A172 (cell line): ENCODE data around the gene SLC41A2. TPM values are rescaled to one million over a fixed set of nuclear protein-coding genes. Genes with fewer than 3 reads are reported as not detected.
"Not testable (repeated sequence)": the region's sequence is repeated elsewhere in the genome, so short reads cannot be mapped to it uniquely, and the experiment has no call there.

Experiments used
- DNase-seq: peaks from one replicate; pipeline ENCODE4 v3.0.0-alpha.2; 2015; ENCODE audit warnings: low spot score
- total RNA-seq: library from RNA; depleted of rRNA; stranded (reverse); fragments of >200 nt; shearing (Covaris generic); gene quantifications from 2 replicates; pipeline ENCODE4 v1.2.3, GENCODE V29; 2014; rRNA removed

SLC41A2 gene, protein sequence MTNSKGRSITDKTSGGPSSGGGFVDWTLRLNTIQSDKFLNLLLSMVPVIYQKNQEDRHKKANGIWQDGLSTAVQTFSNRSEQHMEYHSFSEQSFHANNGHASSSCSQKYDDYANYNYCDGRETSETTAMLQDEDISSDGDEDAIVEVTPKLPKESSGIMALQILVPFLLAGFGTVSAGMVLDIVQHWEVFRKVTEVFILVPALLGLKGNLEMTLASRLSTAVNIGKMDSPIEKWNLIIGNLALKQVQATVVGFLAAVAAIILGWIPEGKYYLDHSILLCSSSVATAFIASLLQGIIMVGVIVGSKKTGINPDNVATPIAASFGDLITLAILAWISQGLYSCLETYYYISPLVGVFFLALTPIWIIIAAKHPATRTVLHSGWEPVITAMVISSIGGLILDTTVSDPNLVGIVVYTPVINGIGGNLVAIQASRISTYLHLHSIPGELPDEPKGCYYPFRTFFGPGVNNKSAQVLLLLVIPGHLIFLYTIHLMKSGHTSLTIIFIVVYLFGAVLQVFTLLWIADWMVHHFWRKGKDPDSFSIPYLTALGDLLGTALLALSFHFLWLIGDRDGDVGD
- 22.3 and 34.7 TPM in 2 replicates for total RNA-seq

DNA sequence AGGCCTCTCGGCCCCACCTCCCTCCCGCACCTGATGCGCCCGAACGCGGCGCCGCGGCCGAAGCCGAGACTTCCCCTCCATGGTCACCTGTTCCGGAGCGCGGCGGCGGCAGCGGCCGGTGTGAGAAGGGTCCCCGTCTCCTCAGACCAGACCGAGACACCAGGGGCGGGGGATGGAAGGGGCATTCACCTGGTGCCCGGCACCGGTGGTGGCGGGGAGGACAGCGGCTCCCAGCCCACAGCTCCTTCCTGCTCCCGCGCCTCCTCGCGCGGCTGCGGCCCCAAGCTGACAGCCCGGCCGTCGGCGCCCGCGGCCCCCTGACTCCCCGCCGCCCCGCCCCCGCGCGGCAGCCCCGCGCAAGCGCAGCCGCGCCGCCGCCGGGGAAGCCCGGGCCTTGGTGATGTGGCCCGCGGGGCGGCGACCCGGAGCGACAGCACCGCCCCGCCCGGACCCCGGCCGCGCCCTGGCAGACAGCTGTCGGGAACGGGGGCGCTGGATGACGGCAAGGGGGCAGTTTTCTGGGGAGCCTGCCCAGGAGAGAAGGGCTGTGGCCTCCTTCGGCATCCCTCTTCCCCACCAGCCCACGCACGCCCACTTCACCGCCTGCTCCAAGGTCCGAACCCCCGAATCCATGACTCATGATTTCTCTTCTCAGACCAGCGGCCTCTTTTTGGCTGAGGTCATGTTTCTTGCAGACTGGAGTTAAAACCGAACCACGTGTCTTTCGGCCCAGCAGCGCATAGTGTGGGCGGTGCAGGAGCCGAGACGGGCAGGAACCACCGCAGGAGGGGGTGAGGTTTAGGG lies at the start of gene SLC41A2:
Gene SLC41A2, minus strand, starts transcription at position 290 of the 804 bp plus-strand sequence. CDS start 29,763 bp downstream, outside the sequence.
- DNase-seq: peak; percentile 80

DNA sequence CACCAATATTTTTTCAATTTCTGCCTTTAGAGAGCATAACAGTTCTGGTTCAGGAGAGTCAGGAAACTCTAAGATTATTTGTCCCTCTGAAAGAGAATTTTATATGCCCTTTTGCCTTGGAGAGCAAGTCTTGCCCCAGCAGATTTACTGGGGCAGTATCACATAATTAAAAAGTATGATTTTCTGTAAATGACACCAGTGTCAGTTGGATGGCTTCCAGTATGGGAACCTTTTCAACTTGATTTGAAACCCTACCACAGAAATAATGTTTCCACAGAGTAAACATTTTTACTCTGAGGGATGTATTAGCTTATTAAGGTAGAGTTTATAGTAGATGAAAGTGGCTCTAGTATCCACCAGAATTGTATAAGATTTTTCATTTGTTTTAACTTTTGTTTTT lies 43.4 kb upstream of the SLC41A2 start:
- DNase-seq: no peak

DNA sequence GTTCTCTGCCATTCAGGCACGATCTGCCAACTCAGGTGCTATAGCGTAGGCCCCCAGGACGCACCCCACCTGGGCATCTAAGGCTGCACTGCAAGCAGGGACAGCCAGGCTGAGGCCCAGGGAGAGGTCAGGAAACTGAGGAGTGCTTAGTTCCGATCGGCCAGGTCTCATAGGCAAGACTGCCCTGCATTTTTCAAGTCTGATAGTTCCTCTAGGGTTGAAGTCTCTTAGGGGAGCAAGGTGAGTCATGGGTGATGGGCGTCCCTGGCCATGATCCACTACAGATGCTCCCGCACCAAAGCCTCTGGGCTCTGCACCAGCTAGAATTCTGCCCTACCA lies 41.2 kb upstream of the SLC41A2 start:
- DNase-seq: no peak

DNA sequence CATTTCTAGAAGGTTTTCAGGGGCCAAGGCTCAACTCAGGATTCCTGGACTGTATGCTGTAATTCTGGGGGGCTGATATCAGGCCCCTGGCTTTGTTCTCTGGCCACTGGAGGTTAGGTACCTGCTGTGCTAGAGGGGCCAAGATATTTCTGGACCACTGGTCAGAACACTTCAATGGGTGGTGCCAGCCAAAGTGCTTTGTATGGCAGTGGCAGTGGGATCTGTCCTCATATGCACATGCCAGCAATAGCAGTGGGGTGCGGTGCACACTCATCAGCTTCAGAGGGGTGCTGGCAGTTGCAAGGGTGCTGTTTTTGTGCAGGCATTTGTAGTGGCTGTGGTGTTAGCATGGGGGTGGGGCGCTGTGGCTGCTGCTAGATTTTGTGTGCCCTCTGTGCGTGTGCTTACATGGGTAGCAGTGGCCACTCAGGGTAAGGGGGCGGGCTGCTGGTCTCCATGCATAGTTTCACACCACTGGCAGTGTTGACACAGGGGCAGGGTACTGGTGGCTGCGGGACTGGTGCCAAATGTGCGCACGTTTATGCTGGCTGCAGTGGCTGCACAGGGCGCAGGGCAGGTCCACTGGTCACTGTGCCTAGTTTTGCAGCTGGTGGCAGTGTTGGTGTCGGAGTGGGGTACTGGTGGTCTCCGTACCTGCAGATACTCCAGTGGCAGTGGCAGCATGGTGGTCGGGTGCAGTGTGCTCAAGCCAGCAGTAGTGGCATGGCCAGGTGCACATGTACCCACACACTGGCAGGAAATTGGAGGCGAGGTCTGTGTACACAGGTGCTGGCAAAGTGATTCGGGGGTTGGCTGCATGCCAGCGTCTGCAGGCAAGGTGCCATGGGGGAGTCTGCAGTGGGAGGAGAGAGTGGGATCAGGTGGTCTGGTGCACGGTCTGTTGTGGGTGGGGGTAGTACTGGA lies 40.6 kb upstream of the SLC41A2 start:
- no peak for DNase-seq

DNA sequence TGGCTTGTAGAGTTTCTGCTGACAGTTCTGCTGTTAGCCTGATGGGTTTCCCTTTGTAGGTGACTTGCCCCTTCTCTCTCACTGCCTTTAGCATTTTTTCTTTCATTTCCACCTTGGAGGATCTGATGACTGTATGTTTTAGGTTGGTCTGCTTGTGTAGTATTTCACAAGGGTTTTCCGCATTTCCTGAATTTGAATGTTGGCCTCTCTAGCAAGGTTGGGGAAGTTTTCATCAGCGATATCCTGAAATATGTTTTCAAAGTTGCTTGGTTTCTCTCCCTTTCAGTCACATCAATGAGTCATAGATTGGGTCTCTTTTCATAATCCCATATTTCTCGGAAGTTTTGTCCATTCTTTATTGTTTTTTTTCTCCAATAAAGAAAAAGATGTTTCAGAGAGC lies 39.5 kb upstream of the SLC41A2 start:
- no peak for DNase-seq

DNA sequence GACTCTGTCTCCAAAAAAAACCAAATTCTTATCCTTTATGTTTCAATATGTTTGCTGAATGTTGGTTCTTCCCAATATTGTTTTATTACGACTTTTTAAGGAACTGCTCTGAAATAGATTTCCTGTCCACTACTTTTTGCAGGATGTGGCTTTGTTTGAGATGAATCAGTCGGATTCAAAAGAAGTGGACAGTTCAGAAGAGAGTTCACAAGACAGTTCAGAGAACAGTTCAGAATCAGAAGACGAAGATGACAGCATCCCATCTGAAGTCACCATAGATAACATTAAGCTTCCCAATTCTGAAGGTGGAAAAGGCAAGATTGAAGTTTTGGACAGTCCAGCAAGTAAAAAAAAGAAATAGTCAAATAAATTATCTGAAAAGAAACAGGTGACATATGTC lies 36.2 kb upstream of the SLC41A2 start:
- DNase-seq: no peak

DNA sequence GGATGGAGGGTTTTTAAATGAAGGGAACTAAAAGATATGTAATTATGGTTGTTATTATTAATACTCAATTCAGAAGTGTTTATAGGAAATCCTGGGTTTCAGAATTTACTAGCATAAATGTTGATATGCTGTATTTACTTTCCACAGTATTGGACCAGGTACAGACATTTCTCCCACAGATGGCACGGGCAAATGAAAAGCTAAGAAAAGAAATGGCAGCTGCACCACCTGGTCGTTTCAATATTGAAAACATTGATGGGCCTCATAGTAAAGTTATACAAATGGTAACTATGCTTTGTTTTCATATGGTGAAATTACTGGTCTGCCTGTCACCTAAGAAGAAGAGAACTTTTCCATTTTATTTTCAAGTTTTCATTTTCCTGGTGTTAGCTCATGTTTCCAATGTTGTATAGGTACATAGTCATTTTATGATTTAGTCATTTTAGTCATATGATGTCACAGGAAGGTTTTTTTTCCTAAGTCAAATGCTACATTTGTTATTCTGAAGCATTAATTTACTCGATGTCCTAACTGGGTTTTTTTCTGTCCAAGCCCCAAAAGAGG lies 33.6 kb upstream of the SLC41A2 start:
- DNase-seq: no peak

DNA sequence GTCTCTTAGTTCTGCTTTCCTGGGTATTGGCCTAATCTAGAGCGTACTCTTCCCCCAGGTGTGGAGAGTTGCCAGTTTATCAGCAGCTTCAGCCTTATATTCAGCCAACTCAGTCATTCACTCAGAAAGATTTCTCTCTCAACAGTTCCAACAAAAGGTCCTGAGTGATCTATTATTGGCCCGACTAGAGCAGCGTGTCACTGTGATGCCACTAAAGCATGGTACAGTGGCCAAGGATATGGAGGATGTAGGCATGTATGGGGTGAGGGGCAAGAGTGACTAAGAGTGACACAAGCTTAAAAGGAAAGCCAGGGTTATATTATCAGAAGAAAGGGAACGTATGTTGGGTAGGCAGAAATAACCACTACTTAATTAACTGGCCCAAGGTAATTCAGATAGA lies 32.9 kb upstream of the SLC41A2 start:
- no peak for DNase-seq

DNA sequence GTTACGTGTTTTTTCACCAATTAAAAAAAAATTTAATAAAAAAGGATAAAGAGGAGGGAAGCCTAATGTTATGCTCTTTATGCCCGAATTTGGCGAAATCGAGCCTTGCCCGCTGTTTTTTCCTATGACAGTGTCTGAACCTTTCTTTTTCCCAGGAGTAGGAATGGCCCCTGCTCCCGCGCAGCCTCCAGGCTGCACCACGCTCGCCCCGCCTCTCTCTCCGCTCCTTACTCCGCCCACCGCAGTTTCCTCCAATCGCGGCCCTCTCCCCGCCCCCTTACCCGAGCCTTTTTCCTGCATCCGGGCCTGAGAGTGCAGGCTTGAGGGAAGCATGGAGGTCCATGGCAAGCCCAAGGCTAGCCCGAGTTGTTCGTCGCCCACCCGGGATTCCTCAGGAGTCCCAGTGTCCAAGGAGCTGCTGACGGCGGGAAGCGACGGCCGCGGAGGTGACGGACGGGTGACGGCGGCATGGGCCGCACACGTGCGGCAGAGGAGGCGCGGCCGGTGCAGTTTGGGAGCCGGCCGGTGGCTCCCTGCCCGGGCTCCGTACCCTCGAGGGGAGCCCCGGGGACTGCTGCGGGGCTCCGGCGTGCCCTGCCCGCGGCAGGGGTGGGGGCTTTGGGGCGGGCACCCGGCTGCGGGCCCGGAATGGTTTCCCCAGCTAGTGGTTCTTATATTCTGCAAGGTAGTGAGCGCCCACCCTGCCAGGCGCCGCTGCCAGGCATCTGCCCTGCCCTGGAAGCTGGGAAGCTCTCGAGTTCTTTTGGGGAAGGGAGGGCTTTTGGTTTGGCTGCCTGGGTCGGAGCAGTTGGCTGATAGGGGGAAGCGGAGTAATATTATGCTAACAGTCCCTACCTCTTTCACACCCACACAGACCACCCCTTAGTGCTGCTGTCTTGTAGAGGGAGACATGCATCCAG lies 28.2 kb upstream of the SLC41A2 start, which contains the start of gene NOPCHAP1:
Gene NOPCHAP1, plus strand, starts transcription at position 295 of the 920 bp plus-strand sequence. Its CDS starts 37 bp downstream, at position 332.
- peak; percentile 78 for DNase-seq

DNA sequence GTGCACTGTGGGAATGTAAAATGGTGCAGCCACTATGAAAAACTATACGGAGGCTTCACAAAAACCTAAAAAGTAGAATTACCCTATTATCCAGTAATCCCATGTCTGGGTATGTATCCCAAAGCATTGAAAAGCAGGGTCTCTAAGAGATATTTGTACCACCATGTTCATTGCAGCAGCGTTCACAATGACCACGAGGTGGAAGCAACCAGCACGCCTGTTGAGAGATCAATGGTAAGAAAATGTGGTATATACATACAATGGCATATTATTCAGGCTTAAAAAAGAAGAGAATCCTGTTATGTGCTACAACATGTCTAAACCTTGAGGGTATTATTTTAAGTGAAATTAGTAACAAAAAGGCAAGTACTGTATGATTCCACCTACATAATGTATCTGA lies 27.1 kb upstream of the SLC41A2 start:
- no peak for DNase-seq

DNA sequence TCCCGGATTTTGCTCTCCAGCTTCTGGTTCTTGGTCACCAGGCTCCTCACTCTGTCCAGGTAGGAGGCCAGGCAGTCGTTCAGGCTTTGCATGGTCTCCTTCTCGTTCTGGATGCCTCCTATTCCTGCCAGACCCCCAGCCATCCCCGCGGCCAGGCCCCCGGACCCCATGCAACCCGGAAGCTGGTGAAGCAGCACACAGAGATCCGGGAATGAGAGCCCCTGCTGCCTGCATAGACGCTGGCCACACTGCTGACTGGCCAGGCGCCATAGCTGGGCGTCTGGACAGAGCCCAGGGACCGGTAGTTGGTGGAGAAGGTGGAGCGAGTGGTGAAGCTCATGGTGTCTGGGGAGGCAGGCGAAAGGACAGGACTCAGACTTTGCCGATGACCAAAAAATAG lies 19.6 kb upstream of the SLC41A2 start:
- DNase-seq: not testable (repeated sequence)

DNA sequence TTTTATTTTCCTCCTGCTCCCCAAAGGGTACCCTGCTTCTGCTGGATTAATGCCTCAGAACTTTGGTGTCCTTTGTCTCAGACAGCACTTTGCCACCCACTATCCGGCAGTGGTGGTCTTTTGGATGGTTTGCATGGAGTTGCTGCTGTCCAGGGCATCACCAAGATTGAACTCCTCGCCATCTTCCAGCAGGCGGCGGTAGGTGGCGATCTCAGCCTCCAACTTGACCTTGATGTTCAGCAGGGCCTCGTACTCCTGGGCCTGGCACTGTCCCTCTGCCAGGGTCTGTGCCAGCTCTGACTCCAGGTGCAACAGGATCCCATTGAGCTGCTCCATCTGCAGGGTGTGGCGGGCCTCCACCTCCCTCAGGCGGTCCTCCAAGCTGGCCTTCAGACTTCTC lies 18.6 kb upstream of the SLC41A2 start:
- no peak for DNase-seq

DNA sequence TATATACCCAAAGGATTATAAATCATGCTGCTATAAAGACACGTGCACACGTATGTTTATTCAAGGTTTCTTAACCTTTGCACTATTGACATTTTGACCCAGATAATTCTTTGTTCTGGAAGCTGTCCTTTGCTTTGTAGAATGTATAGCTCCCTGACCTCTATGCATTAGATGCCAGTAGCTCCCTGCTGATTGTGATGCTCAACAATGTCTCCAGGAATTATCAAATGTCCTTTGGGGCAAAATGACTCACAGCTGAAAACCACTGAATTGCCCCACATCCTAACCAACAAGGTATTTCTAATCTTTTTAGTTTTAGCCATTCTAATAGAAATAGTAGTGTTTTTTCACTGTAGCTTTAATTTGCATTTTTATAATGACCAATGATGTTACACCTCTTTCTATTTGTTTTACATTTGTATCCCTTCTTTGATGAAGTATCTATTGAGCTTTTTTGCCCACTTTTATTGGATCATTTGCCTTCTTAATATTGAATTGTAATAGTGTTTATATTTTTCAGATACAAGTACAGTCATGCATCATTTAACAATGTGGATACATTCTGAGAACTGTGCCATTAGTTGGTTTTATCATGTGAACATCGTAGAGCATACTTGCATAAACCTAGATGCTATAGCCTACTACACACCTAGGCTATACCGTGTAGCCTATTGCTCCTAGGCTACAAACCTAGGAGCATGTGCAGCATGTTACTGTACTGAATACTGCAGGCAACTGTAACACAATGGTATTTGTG lies 17.7 kb upstream of the SLC41A2 start:
- DNase-seq: peak; percentile 40

DNA sequence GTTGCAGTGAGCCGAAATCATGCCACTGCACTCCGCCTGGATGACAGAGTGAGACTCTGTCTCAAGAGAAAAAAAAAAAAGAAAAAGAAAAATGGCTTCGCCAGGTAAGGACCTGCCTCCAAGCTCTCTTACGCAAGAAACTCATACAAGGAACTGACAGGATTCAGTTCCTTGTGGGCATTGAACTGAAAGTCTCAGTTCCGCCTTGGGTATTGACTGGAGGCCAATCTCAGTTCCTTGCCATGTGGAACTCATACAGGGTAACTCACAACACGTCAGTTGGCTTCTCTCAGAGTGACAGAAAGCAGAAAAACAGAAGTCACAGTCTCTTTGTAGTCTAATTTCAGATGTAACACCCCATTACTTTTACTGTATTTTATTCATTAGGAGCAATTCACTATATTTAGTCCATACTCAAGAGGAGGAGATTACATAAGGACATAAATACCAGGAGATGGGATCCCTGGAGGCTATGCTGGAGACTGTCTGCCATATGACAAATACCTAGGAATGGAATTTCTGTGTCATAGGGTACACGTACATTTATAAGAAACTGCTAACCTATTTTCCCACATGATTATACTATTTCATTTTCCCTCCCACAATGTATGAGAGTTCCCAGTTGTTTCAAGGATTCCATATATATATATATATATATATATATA lies 16.7 kb upstream of the SLC41A2 start:
- peak; percentile 20 for DNase-seq

DNA sequence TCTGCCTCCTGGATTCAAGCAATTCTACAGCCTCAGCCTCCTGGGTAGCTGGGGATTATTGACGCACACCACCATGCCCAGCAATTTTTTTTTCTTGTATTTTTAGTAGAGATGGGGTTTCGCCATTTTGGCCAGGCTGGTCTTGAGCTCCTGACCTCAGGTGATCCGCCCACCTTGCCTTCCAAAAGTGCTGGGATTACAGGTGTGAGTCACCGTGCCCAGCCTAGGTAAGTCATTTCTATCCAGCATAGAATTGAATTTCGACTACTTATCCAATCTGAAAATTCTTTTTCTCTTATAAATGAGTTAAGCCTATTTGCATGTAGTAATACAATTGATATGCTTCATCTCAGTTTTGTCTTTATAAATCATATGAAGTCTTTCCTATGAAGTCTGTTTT lies 15.2 kb upstream of the SLC41A2 start:
- no peak for DNase-seq

DNA sequence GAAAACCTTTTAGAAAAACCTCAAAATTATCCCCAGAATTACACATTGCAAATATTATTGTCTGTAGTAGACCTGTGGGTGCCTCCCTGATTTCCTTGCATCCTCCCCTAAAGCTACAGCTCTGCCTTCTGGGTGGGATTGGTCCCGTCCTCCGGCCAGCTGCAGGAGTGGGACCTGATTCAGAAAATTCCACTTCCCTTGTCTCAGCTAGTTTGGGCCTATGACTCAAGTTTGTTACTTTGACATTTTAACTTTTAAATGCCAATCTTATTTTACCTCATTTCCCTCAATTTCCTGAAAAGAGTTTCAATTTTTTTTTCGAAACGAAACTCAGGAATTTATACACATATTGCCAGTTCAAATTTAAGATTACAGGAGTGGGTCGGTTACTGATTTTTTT lies 13.2 kb upstream of the SLC41A2 start:
- no peak for DNase-seq

DNA sequence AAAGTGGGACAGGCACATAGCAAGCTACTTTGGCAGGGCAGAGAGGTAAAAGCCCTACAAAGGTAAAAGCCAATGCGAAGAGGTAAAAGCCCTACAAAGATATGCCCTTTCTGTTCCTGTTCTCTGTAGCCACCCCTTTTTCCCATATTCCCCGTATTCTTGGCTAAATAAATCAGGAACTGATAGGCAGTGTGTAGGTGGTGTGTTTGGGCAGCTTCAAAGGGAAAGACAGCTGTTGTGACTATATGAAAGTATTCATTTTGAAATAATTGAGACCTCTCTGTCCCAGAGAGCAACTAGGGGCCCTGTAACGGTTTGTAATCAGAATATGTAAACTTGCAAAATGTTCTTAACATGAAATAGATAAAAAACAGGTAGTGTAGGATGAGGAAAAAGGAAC lies 11.3 kb upstream of the SLC41A2 start:
- DNase-seq: no peak

DNA sequence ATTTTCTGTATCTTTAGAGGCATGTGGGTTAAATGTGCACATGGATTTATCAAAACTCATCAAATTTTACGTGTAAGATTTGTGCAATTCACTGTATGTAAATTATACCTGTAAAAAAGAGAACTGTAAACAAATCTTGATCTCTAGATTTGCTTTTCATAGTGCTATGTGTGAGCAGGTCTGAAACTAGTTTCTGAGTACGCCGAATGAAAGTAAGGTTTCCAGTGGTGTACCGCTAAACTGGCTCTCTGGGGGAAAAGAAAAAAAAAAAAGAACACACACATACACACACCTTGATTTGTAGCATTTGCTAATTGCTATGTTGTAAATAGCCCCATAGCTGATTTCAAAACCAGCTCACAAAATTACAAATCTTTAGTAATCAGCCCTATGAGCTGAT lies 8.6 kb upstream of the SLC41A2 start:
- no peak for DNase-seq

DNA sequence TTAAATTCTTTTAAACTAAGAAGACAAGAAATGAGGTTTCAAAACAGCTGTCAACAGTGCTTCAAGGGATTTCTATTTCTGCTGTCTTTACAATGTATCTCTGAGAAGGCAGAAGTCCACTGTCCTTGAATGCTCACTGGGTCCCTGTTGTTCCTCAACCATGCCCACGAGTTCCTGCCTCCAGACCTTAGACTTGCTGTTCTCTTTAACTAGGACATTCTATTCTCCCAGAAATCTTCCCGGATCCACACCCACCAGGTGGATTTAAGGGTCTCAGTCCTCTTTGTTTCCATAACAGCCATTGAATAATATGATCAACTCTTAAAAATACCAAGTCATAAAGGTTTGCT lies 6.7 kb upstream of the SLC41A2 start:
- DNase-seq: no peak
